Fibroblast of the aortic adventitia (primary cell): ENCODE results near the gene FOXO1. TPM values are rescaled to one million over a fixed set of nuclear protein-coding genes. Genes with fewer than 3 reads are reported as not detected.

ENCODE experiments used
- DNase-seq: peaks from one replicate; pipeline ENCODE4 v3.0.0-alpha.2; 2010; ENCODE audit warnings: low read depth
- H3K4me3 ChIP-seq: 2 replicates; pipeline ENCODE4 v1.5.1; 2011; ENCODE audit warnings: low read depth, mild to moderate bottlenecking, control low read depth, low read length, moderate library complexity
- total RNA-seq: library from RNA; depleted of rRNA; stranded (reverse); fragments of >200 nt; gene quantifications from 2 replicates; pipeline ENCODE4 v1.2.3, GENCODE V29; 2012; ENCODE audit warnings: low replicate concordance
- TF ChIP-seq, protein P1 (sequence below): IDR thresholded peaks from 2 replicates; pipeline ENCODE4 v1.5.1; 2011; ENCODE audit warnings: mild to moderate bottlenecking, low read length, control low read depth, inconsistent platforms; ENCODE audit not compliant: insufficient read depth

FOXO1 gene
- total RNA-seq, 1 donor = 3.2 TPM

DNA sequence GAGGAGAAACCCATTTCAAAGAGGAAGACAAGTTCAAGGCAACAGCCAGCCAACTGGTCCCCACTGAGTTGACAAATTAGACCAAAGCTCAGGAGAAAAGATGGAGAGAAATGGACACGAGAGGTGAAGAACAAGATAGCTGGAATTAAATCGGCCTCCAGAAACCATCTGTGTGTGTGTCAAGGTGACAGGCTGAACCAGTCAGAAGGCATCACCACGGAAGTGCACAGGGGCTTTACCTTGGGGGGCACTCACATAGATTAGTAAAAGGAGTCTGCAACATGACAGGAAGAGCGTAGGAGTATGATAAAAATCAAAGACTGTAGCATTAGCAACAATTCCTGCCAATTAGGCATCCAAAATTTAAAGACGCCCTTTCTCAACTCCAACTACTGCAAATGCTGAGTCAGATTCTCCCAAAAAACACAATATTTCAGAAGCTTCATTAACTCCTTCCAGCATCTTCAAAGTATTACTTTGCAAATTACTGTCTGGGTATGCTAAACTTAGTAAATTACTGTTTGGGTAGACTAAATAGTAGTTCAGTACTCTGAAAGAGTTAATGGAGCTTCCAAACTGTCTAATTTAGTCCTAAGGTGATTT, 66.2 kb downstream of the FOXO1 start:
- TF ChIP-seq, protein P1, sequence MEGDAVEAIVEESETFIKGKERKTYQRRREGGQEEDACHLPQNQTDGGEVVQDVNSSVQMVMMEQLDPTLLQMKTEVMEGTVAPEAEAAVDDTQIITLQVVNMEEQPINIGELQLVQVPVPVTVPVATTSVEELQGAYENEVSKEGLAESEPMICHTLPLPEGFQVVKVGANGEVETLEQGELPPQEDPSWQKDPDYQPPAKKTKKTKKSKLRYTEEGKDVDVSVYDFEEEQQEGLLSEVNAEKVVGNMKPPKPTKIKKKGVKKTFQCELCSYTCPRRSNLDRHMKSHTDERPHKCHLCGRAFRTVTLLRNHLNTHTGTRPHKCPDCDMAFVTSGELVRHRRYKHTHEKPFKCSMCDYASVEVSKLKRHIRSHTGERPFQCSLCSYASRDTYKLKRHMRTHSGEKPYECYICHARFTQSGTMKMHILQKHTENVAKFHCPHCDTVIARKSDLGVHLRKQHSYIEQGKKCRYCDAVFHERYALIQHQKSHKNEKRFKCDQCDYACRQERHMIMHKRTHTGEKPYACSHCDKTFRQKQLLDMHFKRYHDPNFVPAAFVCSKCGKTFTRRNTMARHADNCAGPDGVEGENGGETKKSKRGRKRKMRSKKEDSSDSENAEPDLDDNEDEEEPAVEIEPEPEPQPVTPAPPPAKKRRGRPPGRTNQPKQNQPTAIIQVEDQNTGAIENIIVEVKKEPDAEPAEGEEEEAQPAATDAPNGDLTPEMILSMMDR = no peak
- no peak for DNase-seq
- H3K4me3 ChIP-seq = no peak overlapping the region

DNA sequence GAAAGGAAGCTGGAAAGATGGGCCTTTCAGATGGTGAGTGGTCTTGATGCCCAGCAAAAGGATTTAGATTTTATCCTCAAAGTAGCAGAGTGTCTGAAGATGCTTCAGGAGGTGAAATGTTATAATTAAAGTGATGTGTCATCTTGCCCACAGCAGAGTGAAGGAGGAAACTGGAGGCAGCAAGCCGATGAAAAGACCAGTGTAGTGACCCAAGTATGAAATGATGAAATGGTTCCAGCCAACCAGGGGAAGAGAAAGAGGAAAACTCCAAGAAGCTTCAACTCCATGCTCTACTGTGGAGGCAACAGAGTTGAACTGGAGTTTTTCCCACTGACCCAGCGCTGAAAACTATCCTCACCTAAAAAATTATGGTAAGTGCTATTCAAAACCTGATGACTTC, 66.7 kb downstream of the FOXO1 start:
- H3K4me3 ChIP-seq = no peak overlapping the region
- no peak for DNase-seq
- TF ChIP-seq, protein P1 = no peak

DNA sequence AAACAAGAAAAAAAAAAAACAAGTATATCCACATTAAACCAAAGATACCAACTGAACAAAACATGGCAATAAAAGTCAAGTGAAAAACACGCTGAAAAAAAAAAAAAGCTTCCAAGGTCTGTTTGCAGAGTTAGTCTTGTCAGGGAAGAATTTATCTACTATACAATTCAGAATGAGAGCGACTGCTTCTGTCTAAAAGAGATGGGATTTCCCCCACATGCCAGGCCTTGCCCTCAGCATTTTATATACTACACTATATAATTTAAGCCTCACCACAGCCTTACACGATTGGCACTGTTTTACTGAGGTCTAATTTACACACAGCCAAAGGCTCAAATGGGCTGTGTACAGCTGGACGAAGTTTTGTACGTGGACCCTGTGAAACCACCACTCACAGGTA, 67.3 kb downstream of the FOXO1 start:
- H3K4me3 ChIP-seq = no peak overlapping the region
- no peak for DNase-seq
- TF ChIP-seq, protein P1 = no peak

DNA sequence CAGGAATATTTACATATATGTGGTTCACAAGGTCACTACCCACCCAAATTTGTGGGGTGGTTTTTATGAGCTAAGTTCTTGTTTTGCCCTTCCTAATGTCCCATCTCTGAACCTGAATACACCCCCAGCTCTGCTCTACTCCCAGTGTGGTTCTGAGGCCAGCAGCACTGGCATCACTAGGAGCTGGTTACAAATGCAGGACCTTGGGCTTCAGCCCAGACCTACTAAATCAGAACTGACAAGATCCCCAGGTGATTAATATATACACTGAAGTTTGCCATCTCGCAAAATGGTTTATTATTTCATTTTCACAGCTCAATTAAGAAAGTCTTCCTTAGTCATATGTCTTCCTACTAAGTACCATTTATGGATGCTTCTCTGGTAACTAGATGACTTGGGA, 67.9 kb downstream of the FOXO1 start:
- no peak overlapping the region for H3K4me3 ChIP-seq
- no peak for DNase-seq
- TF ChIP-seq, protein P1 = no peak

DNA sequence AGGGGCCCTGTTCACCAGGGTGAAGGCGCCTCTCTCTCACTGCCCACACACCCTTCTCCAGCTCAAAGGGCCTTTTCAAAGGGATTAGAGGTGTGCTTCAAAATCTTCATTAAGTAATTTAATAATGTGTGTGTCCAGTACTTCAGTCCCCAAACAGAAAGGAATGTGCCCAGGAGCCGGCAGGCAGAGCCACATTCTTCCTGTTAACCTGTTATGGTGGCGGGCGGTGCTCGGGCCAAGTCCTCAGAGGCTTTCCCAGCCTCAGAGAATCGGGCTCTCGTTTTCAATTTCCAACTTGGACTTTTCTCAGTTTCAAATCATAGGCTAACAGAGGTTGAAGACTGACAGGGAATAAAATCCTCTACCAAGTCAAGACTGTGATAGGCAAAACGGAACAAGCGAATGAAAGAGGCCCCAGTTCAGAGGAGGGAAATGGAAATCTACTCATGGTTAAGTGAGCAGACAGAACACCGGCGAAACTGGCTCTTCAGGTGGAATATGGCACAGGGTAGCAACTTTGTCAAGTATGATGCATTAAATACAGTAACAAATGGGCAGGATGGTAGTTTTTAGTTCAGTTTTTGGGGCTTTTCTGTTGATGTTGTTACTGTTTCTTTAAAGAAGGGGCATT, 68.6 kb downstream of the FOXO1 start:
- TF ChIP-seq, protein P1 = no peak
- no peak overlapping the region for H3K4me3 ChIP-seq
- no peak for DNase-seq

DNA sequence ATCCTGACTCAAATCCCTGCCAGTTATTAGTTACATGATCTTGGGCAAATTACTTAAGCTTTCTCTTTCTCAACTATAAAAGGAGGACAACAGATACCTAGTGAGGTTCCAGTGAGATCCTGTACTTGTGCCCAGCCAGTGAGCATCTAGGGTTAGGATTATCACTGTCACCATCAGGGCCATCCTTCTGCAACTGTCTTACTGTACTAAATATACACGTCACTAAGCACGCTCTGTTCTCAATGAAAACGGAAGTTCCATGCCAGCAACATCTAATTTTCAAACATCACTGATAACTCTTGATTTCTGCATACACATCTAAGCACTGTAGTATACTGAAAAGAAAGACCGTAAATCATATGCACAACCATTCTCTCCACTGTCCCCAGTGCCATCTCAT, 70.0 kb downstream of the FOXO1 start:
- no peak overlapping the region for H3K4me3 ChIP-seq
- no peak for DNase-seq
- TF ChIP-seq, protein P1 = no peak

DNA sequence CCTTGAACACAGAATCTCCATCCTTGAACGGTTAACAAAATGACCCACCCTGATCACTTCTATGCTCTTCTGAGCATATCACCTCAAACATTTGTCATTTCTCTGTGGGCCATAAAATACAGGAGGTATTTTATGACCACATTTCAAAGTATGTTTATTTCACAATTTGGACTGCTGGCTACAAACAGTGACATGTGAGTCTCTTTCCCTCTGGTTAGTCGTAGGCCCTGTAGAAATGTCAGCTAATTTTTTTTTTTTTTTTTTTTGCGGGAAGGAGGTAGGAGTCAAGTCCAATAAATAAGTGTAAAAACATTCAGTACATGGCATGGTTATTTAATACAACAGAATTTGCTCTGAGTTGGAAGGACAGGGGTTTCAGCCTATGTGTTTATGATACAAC, 70.7 kb downstream of the FOXO1 start:
- peak; percentile 25 for DNase-seq
- no peak overlapping the region for H3K4me3 ChIP-seq
- TF ChIP-seq, protein P1 = no peak
